Activated CD4-positive, CD25-positive, alpha-beta regulatory T cell treated with anti-CD3 and anti-CD28 coated beads, Interleukin-2, amount 50 U/mL, for 24 hours (primary cell): ENCODE data around the gene MYO5B.
"Not testable (repeated sequence)": the region's sequence is repeated elsewhere in the genome, so short reads cannot be mapped to it uniquely, and the experiment has no call there.

Experiments used
- ATAC-seq, 2 donors: fragments of 150-1000 bp; cut with Tn5 transposase; one replicate each; pipeline ENCODE4 v1.10.0; 2021; ENCODE audit warnings: mild to moderate bottlenecking in 1 of 2, moderate library complexity in 1 of 2

The MYO5B gene

DNA sequence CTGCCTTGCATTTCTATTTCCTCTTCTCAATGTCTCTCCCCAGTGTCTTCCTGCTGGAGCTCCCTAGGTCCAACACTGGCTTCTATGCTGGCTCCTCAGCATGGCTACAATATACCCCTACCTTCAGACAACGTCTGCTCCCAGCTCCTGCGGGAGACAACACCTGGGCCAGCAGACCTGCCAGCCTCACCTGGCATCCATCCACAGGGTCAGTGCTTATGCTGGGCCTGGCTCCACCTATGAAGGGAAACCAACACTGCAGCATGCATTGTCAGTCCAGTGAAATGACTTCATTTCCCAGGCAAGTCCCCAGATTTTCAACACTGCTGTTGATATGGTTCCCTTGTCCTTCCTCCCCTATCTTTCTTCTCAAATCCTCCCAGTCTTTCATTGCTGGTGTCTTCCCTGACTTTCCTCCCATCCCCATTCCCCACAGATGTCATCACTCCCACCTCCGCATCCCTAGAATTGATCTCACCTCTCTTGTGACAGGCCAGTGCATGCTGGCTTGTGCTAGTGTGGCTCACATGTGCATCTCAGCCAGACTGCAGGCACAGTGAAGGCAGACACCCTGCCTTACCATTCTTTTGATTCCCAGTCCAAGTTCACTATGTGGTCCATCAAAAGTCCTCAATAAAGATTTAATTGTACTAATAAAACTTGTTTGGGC is 98.0 kb downstream of the MYO5B start:
- ATAC-seq = no peak

DNA sequence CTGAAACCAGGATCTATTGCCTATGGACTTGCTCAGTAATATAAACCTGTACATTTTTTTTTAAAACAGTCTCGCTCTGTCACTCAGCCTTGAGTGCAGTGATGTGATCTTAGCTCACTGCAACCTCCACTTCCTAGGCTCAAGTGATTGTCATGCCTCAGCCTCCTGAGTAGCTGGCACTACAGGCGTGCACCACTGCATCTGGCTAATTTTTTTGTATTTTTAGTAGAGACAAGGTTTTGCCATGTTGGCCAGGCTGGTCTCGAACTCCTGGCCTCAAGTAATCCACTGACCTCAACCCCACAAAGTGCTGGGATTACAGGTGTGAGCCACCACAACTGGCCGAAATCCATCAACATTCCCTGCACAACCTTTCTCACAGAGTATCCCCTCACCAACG is 100.2 kb downstream of the MYO5B start:
- not testable (repeated sequence) for ATAC-seq

DNA sequence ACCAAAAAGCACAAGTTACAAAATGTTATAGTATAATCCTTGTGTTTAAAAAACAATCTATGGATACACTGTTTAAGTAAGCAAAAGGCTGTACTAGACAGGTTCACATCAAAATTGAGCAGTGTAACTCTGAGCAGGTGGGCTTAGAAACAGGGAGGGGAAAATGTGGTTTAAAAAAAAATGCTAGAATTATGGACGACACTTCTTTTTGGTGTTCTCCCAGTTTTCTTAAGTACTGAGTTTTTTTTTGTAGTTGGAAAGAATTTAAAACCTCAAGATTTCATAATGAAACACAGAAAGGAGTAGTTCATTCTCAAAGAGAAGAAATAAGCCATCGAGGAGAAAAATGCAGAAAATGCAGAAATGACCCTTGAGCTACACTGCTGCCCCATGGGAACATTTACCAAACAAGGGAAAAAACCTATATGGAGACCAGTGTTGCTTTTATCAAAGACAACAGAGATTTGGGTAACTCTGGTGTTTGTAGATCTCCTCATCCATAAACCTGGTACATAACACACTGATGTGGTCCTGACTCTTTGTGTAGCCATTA is 100.7 kb downstream of the MYO5B start:
- no peak for ATAC-seq

DNA sequence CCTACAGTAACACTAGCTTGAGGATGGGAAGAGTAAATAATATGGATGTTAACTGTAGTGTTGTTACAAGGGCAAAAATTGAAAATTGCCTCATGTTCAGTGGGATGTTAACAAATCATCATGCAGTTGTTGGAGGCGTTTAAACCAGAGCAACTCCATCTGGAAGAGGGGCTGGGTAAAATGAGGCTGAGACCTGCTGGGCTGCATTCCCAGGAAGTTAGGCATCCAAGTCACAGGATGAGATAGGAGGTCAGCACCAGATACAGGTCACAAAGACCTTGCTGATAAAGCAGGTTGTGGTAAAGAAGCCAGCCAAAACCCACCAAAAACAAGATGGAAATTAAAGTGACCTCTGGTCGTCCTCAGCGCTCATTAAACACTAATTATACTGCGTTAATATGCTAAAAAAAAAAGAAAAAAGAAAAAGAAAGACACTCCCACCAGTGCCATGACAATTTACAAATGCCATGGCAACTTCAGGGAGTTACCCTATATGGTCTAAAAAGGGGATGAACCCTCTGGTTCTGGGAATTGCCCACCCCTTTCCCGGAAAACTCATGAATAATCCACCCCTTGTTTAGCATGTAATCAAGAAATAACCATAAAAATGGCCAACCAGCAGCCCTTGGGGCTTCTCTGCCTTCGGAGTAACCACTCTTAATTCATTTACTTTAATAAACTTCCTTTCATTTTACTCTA is 101.4 kb downstream of the MYO5B start:
- no peak for ATAC-seq

DNA sequence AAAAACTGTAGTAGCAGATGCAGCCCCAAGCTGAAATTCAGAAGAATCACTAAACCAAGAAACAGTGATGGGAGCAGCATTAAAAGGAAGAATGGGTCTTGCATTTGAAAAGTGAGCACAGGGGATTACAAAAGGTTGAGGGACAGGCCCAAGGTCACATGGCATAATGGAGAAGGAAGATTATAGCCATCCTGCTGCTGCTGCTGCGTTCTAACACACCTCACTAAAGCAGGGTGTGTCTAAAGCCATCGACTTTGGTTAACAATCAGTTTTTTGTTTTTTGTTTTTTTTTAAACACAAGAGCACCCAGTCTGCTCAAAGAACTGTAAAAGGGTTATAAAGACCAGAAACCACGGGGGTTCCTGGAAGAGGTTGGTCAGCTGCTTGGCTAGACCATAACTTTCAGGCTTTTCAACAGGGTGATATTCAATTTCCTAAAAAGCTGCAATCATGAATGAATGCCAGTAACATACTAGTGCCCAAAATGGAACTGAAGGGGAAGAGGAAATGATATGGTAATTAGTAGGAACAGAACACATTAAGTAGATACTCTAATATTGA is 102.6 kb downstream of the MYO5B start:
- no peak for ATAC-seq

DNA sequence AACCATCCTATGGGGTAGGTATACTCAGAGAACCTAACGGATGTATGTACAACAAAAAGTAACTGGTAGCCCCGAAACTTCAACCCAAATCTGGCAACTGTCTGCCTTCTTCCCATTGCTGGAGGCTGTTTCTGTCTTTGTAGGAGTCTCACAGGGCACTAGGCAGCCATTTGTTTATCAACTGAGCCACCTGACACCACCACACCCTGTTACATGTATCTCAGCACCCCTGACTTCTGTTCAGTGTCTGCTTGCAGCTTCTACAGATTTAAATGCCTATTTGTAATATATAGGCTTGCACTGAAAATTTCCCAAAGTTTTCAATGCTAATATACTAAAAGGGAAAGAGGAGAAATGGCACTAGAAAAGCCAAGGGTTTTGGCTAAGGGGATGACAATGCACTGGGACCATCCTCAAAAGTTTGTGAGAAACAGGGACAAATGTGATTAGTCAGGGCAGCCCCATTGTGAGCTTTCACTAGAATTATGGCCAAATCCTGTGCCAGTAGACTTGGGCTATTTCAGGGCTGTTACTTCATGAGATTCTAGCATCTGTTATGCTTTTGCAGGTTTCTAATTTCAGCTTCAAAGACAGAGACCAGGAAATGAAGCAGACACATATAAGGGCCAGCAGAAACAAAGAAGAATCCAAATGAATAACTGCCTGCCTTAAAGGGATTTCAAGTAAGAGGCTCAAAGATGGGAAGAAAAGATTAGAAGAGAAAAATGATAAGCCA is 103.3 kb downstream of the MYO5B start:
- ATAC-seq = no peak

DNA sequence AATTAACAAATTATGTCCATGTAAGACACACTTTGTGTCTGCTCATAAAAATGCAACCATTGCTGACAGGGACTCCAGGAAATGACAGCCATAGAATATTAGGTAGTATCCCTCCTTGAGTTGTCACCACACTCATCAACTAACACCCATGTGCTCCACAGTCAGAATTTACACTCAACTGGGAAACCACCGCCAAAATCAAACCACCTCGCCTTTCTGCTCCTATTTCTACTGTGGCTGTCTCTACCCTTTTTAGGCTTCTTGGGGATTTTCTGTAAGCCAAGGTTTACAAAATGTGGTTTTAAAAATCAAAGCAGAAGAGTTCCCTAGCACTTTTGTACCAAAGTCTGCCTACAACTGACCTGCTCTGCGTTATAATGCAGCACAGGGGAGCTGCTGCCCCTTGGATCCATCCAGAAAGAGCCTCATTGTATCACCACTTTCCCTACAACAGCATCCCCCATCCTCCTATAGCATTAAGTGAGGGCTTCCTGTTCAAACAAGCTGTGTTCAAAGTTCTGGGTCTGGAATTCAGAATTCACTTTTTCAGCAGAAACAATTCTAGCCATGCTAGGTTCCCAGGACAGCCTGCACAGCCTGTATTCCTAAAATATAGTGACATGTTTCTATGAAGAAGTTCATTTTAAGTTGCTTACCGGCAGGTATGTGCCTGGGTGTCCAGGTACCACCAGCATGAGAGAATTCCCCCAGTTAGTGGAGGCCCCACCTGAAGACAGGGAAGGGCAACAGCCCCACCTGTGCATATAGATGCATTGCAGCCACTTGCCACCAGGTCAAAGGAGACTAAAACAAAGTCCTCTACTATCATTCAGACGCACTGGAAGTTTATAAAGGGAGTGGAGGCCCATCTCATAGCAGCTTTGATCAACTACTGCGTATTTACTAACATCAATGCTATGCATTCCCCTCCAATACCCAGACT is 104.3 kb downstream of the MYO5B start:
- no peak for ATAC-seq

DNA sequence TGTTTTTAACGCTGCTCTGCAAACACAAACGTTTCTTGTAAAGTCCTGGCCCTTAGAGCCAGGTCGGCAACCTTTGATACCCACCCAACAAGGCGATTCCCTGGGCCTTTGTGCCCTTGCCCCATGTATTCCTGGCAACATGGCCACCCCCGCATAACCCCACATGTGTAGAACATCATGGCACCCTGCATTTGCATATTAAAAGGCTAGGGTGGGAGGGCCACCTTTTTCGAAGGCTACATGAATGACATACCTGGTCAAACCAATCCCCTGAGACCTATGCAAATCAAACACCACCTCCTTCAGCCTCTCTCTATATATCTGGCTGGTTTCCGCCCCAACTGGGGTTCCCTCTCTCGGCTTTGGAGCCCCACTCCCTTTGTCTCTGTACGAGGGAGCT is 105.2 kb downstream of the MYO5B start:
- ATAC-seq = no peak

DNA sequence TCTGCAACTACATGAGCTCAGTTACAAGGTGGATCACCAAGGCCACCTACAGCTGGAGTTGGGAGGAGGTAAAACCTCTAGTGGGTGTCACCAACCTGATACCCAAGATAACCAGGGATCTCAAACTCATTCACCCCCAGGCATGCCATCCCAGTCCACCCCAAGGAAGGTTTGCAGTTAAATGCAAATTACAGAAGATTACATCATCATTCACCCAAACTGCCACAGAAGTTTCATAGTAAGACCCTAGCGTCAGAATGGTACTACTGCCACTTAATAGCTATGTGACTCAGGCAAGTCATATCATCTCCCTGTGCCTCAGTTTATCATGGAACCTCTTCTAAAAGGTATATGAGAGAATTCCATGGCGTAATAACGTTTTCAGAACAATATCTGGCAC is 111.2 kb downstream of the MYO5B start:
- ATAC-seq = no peak

DNA sequence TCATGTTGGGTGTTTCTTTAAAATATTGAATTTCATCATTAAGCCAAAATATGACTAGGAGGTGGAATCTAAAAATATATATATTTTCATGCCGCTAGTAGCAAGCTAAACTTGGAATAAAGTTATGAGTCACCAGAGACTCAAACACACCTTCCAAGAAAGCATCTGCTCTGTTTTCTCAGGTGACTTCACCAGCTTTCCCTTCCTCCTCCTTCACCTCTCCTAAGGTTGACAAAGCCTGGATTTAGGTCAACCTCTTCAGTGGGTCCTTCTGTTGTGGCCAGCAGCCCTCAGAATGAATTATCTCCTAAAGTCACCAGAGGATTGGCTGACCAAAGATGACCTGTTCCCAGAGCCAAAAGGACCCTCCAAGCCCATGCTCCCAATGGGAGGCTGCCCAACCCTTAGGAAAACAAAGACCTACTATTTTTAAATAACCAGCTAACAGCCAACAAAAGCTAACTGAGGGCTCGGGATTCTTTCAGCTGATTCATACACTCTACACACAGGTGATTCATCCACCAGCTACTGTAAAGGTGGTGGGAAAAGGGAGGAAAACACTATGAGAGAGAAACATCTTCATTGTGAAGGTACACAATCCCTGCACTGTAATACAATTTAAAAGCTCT is 113.9 kb downstream of the MYO5B start:
- no peak for ATAC-seq

DNA sequence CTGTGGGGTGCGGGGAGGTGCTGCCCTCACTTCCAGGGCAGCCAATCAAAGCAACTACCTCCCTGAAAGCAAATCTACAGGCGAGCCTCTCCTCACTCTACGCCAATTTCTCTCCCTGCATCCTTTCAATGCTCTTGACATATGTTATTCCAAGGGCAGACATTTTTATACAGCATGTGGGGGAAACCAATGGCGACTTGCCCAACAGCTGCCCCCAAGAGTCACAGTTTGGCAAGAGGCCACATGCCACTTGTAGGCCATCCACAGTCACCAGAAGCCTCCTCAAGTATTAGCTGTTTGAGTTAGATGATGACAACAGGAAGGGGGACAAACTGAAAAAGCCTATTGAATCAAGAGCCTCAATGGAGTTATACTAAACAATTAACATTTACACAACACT is 114.6 kb downstream of the MYO5B start:
- no peak for ATAC-seq

DNA sequence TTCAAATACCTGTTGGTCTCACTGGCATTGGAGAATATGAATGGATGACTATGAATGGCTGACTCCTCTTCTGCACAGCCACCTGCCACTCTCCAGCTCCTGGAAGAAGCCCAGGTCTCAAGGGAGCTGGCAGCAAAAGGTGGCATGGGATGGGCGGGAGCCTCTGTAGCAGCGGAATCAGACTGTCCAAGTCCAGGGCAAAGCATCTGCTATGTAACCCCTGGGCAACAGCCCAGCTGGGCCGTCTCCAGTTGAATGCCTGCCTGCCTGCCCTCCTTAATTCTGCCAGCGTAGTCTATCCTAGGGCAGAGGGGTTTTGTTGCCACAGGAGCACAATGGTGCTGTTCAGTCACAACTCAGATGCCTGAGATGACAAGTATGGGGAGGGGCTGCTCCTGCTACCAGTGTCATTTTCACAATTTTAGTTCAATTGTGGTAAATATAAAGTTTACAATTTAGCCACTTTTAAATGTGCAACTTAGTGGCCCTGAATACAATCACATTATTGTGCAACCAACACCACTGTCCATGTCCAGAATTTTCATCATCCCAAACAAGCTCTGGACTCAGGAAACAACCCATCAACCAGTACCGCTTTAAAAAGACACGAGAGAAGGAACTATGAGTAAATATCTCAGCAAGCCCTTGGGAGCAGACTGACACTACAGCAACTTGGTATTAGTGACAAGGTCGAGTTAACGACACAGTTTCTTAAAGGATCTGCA is 115.2 kb downstream of the MYO5B start:
- ATAC-seq = no peak

DNA sequence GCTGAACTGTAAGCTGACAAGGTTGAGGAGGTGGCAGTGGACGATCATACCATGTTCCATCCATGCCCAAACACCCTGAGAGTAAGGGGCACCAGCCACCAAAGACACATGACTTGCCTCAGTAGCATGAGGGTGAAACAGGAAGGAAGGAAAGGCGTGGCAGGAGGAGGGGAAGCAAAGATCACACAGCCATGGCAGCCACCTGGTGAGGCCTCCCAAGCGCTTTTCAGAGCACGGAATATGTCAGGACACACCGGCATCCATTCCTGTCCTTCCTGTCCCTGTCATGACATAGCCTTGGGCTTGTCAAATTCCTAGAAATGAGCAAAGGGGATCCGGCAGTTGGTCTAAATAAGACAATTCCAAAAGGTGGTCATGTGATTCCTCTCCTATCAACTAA is 118.7 kb downstream of the MYO5B start:
- no peak for ATAC-seq

DNA sequence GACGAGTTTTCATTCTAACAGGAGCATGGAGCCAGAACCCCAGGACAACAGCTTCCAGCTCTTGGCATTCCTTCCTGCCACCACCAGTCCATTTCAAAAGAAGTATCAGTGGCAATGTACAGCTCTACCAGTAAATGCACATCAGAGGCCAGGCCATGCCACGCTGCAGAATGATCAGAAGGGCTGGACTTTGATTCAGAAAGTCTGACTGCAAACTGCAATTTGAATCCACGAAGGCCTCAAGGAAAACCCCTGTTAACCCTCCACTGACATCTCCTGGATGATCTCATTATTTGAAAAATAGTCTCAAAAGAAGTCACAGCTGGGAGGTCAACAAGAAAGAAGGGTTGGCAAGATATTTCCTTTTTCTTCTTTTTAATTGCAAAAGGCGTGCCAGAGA is 119.2 kb downstream of the MYO5B start:
- no peak for ATAC-seq

DNA sequence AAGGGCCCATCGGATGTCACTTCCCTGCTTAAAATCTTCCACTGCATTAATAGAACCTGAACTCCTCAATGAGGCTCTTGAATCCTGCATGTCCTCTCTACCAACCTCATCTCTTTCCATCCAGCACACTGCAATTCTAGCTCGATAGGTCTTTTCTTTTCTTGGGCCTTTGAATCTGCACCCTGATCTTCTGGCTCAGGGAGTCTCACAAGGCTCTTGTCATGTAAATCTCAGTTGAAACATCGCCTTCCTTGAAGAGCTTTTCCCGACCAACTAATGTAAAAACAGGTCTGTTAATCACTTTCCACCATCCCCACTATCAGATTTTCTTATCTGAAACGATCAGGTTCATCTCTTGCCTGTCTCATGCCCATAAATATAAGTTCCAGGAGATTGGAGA is 120.5 kb downstream of the MYO5B start:
- no peak for ATAC-seq

DNA sequence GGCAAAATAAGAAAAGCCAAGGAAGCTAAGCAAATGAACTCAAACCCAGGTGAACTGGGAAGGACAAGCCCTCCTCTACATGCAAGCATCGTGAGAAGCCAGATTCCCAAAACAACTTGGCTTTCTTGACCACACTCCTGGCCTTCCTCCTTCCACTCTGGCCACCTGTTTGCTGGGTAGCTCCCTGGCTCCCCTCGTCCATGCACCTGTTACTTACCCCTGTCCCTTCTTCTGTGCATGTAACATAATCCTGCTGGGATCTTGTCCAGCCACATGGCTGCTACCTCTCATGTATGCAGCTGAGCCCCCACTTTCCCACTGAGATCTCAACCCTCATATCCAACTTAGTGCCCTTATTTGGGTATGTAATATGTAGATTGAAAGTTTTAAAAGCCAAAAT is 121.6 kb downstream of the MYO5B start:
- no peak for ATAC-seq

DNA sequence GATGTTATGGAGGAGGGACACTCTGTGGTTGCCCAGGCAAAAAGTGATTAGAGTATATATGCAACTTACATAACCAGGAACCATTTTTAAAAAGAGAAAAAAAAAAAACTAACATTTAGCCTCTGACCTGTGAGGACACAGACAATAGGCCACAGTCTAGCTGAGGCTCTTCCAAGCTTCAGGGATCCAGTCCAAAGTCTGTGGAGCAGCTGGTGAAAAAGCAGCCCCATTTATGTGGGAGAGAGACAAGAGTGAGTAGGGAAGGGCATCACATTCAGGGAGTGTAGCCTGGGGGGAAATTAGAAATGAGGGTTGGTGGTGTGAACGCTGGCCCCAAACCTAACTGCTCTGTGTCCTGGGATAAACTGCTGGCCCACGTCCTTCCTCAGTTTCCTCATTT is 122.8 kb downstream of the MYO5B start:
- ATAC-seq = no peak

DNA sequence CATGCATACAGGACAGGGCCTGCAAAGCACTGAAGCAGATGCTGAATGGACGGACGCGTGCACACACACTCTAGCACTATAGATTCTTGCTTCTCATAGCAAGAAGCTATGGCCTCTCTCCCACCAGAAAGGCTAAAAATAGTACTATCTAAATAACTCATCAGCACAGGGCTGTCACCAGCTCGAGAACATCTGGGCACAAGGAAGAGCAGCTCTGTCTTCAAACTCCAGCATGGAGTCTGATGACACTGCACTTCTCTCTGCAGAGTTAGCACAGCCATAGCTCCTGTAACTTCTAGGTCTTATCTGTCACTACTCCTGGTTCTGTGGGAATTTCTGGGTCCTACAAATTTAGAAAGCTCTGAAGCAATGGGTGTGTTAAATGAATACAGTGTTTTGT is 123.5 kb downstream of the MYO5B start:
- no peak for ATAC-seq

DNA sequence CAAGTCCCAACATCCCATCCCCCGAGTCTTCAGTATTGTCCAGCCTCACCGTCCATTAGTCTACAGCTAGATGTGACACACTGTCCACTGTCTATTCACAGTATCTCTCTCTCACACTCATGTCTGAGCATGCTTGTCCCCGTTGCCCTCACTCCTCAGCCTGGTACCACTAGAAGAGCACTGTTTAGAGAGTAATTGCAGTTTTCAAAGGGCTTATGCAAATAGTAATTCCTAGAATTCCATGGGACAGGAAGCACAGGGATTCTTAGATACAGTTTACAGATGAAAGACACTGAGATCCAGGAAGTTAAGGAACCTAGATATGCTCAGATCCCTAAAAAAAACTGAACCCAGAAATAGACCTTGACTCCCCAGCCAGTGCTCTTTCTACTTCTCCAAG is 125.5 kb downstream of the MYO5B start:
- no peak for ATAC-seq

DNA sequence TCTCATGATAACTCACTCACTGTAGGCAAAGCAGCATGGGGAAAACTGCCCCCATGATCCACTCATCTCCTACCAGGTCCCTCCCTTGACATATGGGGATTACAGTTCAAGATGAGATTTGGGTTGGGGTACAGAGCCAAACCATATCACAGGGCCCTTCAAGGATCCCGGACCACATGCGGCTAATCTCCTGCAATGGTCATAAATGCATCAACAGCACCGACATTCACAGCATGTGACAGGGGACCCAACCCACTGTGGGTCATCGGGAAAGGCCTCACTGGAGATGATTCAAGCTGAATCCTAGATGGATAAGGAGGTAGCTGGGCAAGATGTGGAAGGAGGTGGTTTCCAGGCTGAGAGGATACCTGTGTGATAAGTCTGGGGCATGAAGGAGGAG is 129.4 kb downstream of the MYO5B start:
- no peak for ATAC-seq

DNA sequence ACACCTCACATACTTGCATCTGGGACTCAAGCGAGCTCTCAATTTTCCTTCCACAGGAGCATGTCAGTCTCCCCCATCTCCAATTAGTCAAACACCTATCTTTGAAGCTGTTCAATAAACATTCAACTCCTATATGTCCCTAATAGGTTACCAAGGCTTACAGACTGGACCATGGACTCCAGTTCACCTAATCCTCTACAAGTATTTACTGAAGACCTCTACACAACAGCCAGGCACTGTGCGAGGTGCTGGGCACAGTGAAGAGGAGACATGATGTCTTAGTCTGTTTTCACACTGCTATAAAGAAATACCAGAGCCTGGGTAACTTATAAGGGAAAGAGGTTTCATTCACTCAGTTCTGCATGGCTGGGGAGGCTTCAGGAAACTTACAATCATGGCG is 129.9 kb downstream of the MYO5B start:
- ATAC-seq = no peak
